GM15510 (cell line): ENCODE results near the gene RAD51AP2.

Experiments used
- POLR2A ChIP-seq: IDR thresholded peaks from 3 replicates; pipeline ENCODE4 v1.6.1; 2011; ENCODE audit warnings: borderline replicate concordance; ENCODE audit not compliant: insufficient read length; ENCODE audit errors: extremely low read depth

The RAD51AP2 gene

DNA sequence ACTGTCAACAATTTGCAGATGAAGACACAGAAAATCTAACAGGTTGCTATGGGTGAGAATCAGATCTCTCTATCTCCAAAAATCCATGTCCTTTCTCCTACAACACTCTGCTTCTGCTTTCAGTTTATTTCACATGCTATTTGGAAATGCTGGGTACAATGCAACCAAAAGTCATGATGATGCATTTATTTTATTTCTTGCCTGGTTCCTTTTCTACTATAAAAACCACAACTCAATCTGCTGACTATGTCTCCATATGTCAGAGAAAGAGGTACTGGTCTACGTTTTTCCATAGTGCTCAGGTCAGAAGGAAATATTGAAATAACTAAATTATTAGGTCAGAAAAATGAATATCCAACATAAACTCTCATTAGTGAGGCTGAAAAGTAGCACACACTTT lies 20.5 kb downstream of the RAD51AP2 start:
- TF ChIP-seq POLR2A, result no peak

DNA sequence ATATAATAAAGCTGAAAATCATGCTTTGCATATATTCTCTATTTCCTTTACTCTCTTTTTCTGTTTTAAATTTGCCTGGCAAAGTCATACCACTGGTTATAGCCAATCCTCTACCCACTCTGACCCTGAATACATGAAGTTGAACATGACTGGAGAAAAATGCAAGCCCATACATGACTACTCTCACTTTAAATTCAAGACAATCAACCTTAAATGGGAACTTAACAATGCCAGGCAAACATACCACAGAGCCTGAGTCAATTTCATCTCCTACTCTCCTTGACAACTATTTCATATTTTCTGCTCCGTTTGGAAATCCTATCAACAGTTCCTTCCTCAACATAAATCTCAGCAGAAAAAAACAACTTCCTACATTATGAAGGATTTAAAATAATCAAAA lies 22.6 kb downstream of the RAD51AP2 start:
- no peak for TF ChIP-seq POLR2A

DNA sequence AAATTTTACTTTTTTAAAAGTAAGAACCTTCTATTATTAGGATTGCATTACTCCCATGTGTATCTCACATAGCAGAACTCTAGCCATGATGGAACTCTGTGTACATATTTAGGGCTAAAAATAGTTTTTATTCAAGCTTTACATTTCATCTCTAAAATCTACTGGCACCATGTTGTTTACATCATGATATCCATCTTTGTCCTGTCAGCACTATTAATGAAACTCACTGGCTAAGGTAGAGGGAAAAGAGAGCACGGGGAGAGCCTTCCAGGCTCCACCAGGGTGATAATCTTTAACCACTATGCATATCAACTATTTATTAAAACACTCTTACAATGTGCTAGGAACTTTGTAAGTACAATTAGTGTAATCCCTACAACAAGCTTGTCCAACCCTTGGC lies 34.7 kb downstream of the RAD51AP2 start:
- TF ChIP-seq POLR2A, result no peak

GRCh38 chr2:17482651-17483050 lies 35.6 kb downstream of the RAD51AP2 start:
- TF ChIP-seq POLR2A, result no peak

GRCh38 chr2:17479875-17480274 lies 38.4 kb downstream of the RAD51AP2 start:
- no peak for TF ChIP-seq POLR2A

- no peak for TF ChIP-seq POLR2A
Observed at GRCh38 chr2:17476830-17477229, 41.4 kb downstream of the RAD51AP2 start.

- TF ChIP-seq POLR2A, result no peak
Observed at GRCh38 chr2:17476064-17476463, 42.2 kb downstream of the RAD51AP2 start.

DNA sequence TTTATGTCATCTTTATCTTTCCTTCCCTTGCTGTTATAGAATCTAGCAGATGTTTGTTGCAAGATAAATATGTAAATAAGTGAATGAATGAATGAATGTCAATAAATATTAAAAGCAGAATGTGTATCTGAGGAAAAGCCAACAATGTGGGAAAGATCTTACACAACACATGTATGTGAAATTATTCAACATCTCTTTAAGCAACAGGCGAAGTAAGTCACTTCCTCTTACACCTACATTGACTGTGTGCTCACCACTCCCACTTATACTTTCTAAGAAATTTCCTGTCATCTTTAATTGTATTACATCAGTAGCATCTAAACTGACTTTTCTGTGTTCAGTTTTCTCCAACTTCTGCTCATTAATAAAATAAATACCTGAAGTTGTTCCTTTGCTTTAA lies 43.0 kb downstream of the RAD51AP2 start:
- TF ChIP-seq POLR2A, result no peak

GRCh38 chr2:17471979-17472378 lies 46.3 kb downstream of the RAD51AP2 start:
- TF ChIP-seq POLR2A, result no peak

GRCh38 chr2:17470855-17471641 lies 47.2 kb downstream of the RAD51AP2 start:
- no peak for TF ChIP-seq POLR2A

DNA sequence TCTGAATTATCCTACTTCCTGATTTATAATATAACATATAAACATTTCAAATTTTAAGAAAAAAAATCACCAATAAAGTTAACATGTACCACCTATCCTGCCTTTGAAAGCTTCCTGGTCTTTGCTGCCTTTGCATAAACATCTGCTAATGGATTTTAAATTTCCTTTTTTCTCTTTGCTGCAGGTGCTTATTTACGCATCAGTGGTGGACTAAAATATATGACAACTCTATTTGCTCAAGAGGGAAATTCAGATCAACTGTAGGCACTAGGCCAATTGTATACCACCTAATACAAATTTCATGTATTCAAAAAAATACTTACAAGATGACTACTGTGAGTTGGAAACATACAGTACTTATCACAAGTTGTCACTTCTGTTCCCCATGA lies 57.2 kb downstream of the RAD51AP2 start:
- TF ChIP-seq POLR2A, result no peak
